Ovary (tissue), 9 donors: ENCODE results near the gene ALDOA. TPM values are rescaled to one million over a fixed set of nuclear protein-coding genes. Genes with fewer than 3 reads are reported as not detected.

Experiments used
- DNase-seq, 5 donors: peaks; one replicate each; pipeline ENCODE4 v3.0.0-alpha.2; 2019 to 2020
- H3K27ac ChIP-seq, 2 donors: fragments of 200-600 bp; one replicate each; pipeline versions ENCODE4 v1.5.1 to v1.8.0; 2019 to 2022
- H3K27me3 ChIP-seq: fragments of 200-600 bp; one replicate; pipeline ENCODE4 v1.8.0; 2022
- H3K36me3 ChIP-seq: fragments of 200-600 bp; sonication (generic); one replicate; pipeline ENCODE4 v1.5.1; 2019
- H3K4me1 ChIP-seq: one replicate; pipeline ENCODE4 v1.8.1; 2013; ENCODE audit warnings: mild to moderate bottlenecking, moderate library complexity; ENCODE audit not compliant: insufficient read depth
- H3K4me3 ChIP-seq: fragments of 200-600 bp; sonication (generic); one replicate; pipeline ENCODE4 v1.5.1; 2017
- H3K9me3 ChIP-seq, 2 donors: fragments of 200-600 bp in 1 of 2; sonication (generic) in 1 of 2; one replicate each; pipeline versions ENCODE4 v1.5.1 to v1.8.1; 2013 to 2019; ENCODE audit warnings: mild to moderate bottlenecking in 1 of 2, moderate library complexity in 1 of 2
- CTCF ChIP-seq, 3 donors: fragments of 450-650 bp in 2 of 3; fragments of 200-600 bp in 1 of 3; IDR thresholded peaks; one replicate each; pipeline versions ENCODE4 v1.5.1 to v1.8.0; 2016 to 2022; ENCODE audit warnings: antibody characterized with exemption in 3 of 3, mild to moderate bottlenecking in 1 of 3
- EP300 ChIP-seq: sonication (generic); formaldehyde crosslinking; IDR thresholded peaks from one replicate; pipeline ENCODE4 v1.6.1; 2017; ENCODE audit warnings: antibody characterized with exemption
- POLR2A ChIP-seq: fragments of 450-650 bp; IDR thresholded peaks from one replicate; pipeline ENCODE4 v1.6.1; 2017; ENCODE audit warnings: antibody characterized with exemption, mild to moderate bottlenecking, moderate library complexity
- WGBS, 3 donors: extraction: QIAGEN DNeasy Blood & Tissue Kit in 1 of 3; methylation state at CpG; one replicate each; pipeline versions ENCODE4 v1.1.5 to v1.1.7; 2013 to 2017; 5-methylcytosine and 5-hydroxymethylcytosine counted together
- intact Hi-C, 4 donors: fragments of 100-400 bp; cut with DNase I; formaldehyde crosslinking; loops; one replicate each; pipeline versions ENCODE4 v1.11.0 to v1.15.1; 2022 to 2023
- polyA plus RNA-seq, 2 donors: library from polyadenylated mRNA; stranded (reverse); fragments of 200-250 nt in 1 of 2; fragments of 350-450 nt in 1 of 2; fragmentation: Illumina TruSeq in 1 of 2; extraction: RNeasy Lipid Tissue Mini Kit (QIAGEN cat#74804) in 1 of 2; gene quantifications; one replicate each; pipeline ENCODE4 v1.2.3, GENCODE V29; 2013 to 2014
- total RNA-seq, 7 donors: library from RNA; depleted of rRNA in 2 of 7; stranded (reverse); fragments of >200 nt in 2 of 7; fragmentation: NEBNext Ultra II Directional in 3 of 7; extraction: Animal tissue kit (Norgen Biotek cat#: 25700) in 3 of 7; gene quantifications; one replicate each; pipeline versions ENCODE4 v1.1.0 to v1.2.4, GENCODE V29; 2016 to 2023
- donor health status: DM: no; HTN: no; CAD: no; lungs with moderate emphysema.
- donor health status: DM: no; HTN: no; CAD: no.
- donor health status: Bipolar disorder and iron deficiency.
- donor health status: DM: yes; HTN: yes; CAD: no.
- donor health status: DM: no; HTN: no; CAD: no.
- donor health status: DM: yes; HTN: yes; CAD: no.

ALDOA gene
- total and polyA plus RNA-seq, 9 donors = 252 to 1,259 (median 835) TPM

GRCh38 chr16:30079480-30079879, 13.9 kb downstream of the ALDOA start:
- Histone ChIP-seq H3K9me3 (no peaks in the 10 kb centered on the region), H3K4me1 (peaks cover 5% of the 10 kb centered on the region), H3K4me3 (no peak overlapping the region), H3K27ac (no peak overlapping the region), H3K27me3 (no peaks in the 10 kb centered on the region), H3K36me3 (no peaks in the 10 kb centered on the region)
- WGBS, 3 donors = 83 to 88% (median 84%) methylated on average over 7 of the region's 7 CpGs
- intact Hi-C loops = no loop called here
- no peak for DNase-seq
- TF ChIP-seq CTCF (IDR thresholded peaks at IDR 0.05) = no peak
- TF ChIP-seq EP300 = no peak
- TF ChIP-seq POLR2A = no peak

- WGBS, 3 donors = 82 to 87% (median 83%) methylated on average over 20 of the region's 20 CpGs
- Histone ChIP-seq H3K4me3 (no peak overlapping the region), H3K9me3 (no peaks in the 10 kb centered on the region), H3K4me1 (no peaks in the 10 kb centered on the region), H3K27me3 (no peaks in the 10 kb centered on the region), H3K27ac (no peak overlapping the region), H3K36me3 (no peaks in the 10 kb centered on the region)
- TF ChIP-seq EP300 (no peak), CTCF (IDR thresholded peaks at IDR 0.05) (no peak), POLR2A (no peak)
- DNase-seq = no peak
- intact Hi-C loops = loop anchor here in 1 of 4 donors (10.0 kb wide), 1 partner anchor 442 kb away; the partner anchor contains the start of gene ZNF768
Measured at GRCh38 chr16:30082545-30083090, 17.1 kb downstream of the ALDOA start.

- no peaks in the 10 kb centered on the region for H3K27me3 ChIP-seq
- no peaks in the 10 kb centered on the region for H3K4me1 ChIP-seq
- intact Hi-C loops = loop anchor here in 1 of 4 donors (10.0 kb wide), 1 partner anchor 441 kb away; the partner anchor contains the start of gene ZNF768
- no peaks in the 10 kb centered on the region for H3K36me3 ChIP-seq
- H3K9me3 ChIP-seq = no peaks in the 10 kb centered on the region
- no peak overlapping the region for H3K27ac ChIP-seq
- no peak for TF ChIP-seq EP300
- TF ChIP-seq POLR2A = no peak
- TF ChIP-seq CTCF (IDR thresholded peaks at IDR 0.05) = no peak
- H3K4me3 ChIP-seq = no peak overlapping the region
- 85 to 89% (median 85%) methylated on average over 21 to 24 of the region's 24 CpGs for WGBS, 3 donors
- no peak for DNase-seq
Measured at GRCh38 chr16:30083216-30084055, 17.9 kb downstream of the ALDOA start.

GRCh38 chr16:30084096-30084815, 18.7 kb downstream of the ALDOA start:
- Histone ChIP-seq H3K36me3 (no peaks in the 10 kb centered on the region), H3K4me3 (no peak overlapping the region), H3K9me3 (no peaks in the 10 kb centered on the region), H3K27ac (no peak overlapping the region), H3K4me1 (no peaks in the 10 kb centered on the region), H3K27me3 (no peaks in the 10 kb centered on the region)
- TF ChIP-seq EP300 = no peak
- no peak for TF ChIP-seq POLR2A
- TF ChIP-seq CTCF (IDR thresholded peaks at IDR 0.05) = no peak
- WGBS, 3 donors = 75 to 84% (median 78%) methylated on average over 18 of the region's 18 CpGs
- intact Hi-C loops = loop anchor here in 1 of 4 donors (10.0 kb wide), 1 partner anchor 441 kb away; the partner anchor contains the start of gene ZNF768
- peak in 1 of 5 donors; percentile 23 for DNase-seq
